GM21381 (cell line): ENCODE measurements around the gene DDX3X.
"Not testable (repeated sequence)": the region's sequence is repeated elsewhere in the genome, so short reads cannot be mapped to it uniquely, and the experiment has no call there.

Experiments used
- ATAC-seq: cut with Tn5 transposase; IDR thresholded peaks from one replicate; pipeline ENCODE4 v1.9.1; 2021; ENCODE audit warnings: mild to moderate bottlenecking, moderate library complexity; ENCODE audit not compliant: unreplicated experiment

The DDX3X gene

GRCh38 chrX:41411222-41411621 lies 77.3 kb downstream of the DDX3X start:
- not testable (repeated sequence) for ATAC-seq

- ATAC-seq: no peak
Measured at GRCh38 chrX:41412261-41413081, 78.5 kb downstream of the DDX3X start.
